Coronary artery (tissue), 2 donors: ENCODE measurements around the gene NECTIN2.

Source experiments
- DNase-seq: peaks from one replicate; pipeline ENCODE4 v3.0.0-alpha.2; 2017; ENCODE audit warnings: low spot score
- H3K27ac ChIP-seq, 2 donors: fragments of 200-600 bp; sonication (generic); one replicate each; pipeline ENCODE4 v1.5.1; 2016 to 2019
- H3K4me3 ChIP-seq: fragments of 200-600 bp; sonication (generic); 2 replicates; pipeline ENCODE4 v1.5.1; 2016; ENCODE audit warnings: mild to moderate bottlenecking, moderate library complexity
- CTCF ChIP-seq: fragments of 200-600 bp; sonication (generic); IDR thresholded peaks from one replicate; pipeline ENCODE4 v1.5.1; 2019; ENCODE audit warnings: antibody characterized with exemption

NECTIN2 gene

GRCh38 chr19:44847144-44848035 lies 1.3 kb downstream of the NECTIN2 start:
- DNase-seq, result peak; percentile 87
- no peak for TF ChIP-seq CTCF
- Histone ChIP-seq H3K27ac (peak overlapping the region; percentile 95 to 96), H3K4me3 (peak overlapping the region; percentile 92)

- Histone ChIP-seq H3K27ac (peak overlapping the region; percentile 95 to 96), H3K4me3 (peak overlapping the region; percentile 92)
- peak; percentile 85 for DNase-seq
- no peak for TF ChIP-seq CTCF
Measured at GRCh38 chr19:44848036-44848811, 2.1 kb downstream of the NECTIN2 start.

DNA sequence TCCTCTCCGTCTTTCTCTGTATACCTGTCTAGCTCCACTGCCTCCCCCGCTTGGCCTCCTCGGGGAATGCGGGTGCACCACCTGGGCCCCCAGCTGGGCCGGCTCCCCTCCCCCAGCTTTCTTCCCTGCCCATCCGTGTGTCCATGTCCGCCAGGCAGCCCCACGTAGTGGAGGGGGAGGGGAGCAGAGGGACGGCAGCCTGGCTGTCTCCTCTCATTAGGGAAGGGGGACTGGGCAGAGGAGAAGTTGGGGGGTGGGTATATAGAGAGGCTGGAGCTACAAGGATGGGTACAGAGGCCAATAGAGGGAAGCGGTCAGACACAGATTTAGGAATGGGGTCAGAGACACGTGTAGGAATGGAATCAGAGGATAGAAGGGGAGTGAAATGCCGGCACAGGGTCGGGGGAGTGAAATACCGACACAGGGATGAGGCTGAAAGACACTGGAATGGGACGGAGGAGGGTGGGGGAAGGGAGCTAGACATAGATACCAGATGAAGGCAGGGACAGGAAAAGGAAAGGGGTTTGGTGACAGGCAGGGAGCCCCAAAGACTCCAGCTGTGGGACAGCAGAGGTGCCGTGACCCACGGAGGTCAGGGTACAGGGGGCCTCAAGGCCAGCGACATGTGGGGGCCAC lies 2.8 kb downstream of the NECTIN2 start:
- no peak for DNase-seq
- Histone ChIP-seq H3K27ac (peak overlapping the region; percentile 95 to 96), H3K4me3 (peak overlapping the region; percentile 92)
- TF ChIP-seq CTCF, result no peak

GRCh38 chr19:44850641-44851109 lies 4.6 kb downstream of the NECTIN2 start:
- Histone ChIP-seq H3K4me3 (no peak overlapping the region), H3K27ac (no peak overlapping the region)
- no peak for TF ChIP-seq CTCF
- no peak for DNase-seq

GRCh38 chr19:44851427-44851826 lies 5.3 kb downstream of the NECTIN2 start:
- no peak for DNase-seq
- H3K27ac ChIP-seq, result no peak overlapping the region
- TF ChIP-seq CTCF, result no peak
- H3K4me3 ChIP-seq, result no peak overlapping the region

- no peak overlapping the region for H3K4me3 ChIP-seq
- peak overlapping the region in 1 of 2 donors; percentile 73 for H3K27ac ChIP-seq
- no peak for TF ChIP-seq CTCF
- DNase-seq, result no peak
Measured at GRCh38 chr19:44855606-44856005, 9.5 kb downstream of the NECTIN2 start.
